GM18868 (cell line): ENCODE measurements around the gene RHOT1.
"Not testable (repeated sequence)": the region's sequence is repeated elsewhere in the genome, so short reads cannot be mapped to it uniquely, and the experiment has no call there.

Source experiments
- ATAC-seq: cut with Tn5 transposase; IDR thresholded peaks from one replicate; pipeline ENCODE4 v1.9.1; 2021; ENCODE audit warnings: mild to moderate bottlenecking, moderate library complexity; ENCODE audit not compliant: unreplicated experiment

Gene RHOT1

DNA sequence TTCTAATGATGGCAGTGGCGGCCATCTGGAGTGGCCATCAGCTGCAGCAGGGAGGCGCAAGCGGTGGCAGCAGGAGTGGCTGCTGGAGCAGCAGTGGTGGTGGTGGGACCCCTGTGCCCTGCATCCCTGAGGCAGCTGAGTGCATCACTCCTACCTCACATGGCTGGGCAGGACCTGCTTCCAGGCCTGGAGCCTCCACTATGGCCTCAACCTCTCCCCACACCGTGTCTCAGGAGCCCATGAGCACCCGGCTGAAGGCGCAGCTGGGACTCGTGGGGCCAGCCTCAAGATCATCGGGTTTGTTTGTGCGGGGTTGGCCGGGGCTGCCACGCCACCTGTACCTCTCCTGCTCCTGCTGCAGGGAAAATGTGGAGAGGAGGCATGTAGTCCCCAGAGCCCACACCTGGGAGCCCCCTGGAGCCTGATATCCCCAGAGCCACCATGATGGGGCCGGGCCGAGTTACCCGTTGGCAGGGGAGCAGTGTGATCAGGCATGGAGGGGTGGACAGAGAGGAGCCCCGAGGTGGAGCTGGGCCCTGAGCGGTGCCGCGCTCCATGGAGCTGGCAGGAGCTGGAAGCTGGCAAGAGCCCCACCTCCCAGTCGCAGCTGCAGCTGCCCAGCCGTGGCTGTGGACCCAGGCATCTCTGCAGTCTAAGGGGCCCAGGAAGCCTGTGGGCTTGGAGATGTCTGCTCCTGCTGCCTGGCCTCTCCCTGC lies 16.7 kb downstream of the RHOT1 start:
- no peak for ATAC-seq

DNA sequence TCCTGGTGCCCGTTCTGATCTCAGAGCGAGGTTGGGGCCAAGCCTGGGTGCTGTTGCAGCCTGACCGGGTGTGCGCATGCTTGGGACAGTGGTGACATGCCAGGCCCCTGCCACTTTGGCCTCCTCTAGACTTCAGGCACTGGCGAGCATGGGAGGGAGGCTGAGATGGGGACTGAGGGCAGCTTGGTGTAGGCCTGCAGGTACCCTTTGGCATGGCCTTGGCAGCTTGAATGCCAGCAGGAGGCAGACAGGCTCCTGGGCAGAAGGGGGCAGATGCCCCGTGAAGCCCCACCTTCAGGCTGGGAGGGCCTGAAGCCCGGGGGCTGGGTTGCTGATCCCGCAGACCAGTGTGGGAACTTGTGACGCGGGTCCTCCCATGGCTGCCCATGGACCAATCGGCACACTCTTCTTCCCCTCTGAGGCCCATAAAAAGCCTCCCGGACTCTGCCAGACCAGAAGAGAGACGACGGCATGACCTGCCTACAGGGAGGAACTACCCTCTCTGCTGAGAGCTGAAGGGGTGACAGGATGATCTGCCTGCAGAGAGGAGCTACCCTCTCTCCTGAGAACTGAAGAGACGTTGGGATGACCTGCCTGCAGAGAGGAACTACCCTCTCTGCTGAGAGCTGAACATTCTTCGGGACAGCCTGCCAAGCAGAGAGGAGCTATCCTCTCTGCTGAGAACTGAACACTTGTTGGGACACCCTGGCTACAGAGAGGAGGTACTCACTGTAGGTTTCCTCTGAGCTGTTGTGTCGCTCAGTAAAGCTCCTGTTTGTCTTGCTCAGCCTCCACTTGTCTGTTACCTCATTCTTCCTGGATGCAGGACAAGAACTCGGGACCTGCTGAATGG lies 17.5 kb downstream of the RHOT1 start:
- ATAC-seq, result no peak

DNA sequence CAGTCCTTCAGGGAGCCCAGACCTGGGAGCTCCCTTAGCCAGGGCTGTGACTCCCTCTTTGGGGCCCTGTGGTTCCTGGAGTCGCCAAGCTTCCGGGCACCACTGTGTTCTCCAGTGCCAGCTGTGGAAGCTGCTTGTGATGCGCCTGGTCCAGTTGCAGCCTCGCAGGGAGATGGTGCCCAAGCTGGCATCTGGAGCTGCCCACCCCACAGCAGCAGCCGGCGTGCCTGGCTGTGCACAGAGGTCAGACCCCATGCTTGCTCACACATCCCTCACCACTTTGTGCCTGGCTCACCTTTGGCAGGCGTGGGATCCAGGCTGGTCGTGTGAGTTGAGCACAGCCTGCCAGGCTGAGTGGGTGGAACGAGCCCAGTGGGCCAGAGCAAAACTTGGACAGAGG lies 18.2 kb downstream of the RHOT1 start:
- ATAC-seq, result no peak

DNA sequence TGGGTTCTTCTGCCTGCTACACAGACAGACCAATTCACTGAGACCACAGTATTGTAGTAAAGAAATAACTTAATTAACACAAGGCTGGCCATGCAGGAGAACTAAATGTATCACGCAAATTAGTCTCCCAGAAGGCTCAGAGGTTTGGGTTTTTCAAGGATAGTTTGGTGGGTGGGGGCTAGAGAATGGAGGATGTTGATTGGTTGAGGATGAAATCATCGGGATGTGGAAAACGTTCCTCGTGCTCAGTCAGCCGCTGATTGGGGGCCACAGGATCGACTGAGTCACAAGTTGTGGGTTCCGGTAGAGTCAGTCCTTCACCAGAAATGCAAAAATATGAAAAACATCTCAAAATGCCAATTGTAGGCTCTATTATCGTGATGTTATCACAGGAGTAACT lies 18.7 kb downstream of the RHOT1 start:
- ATAC-seq, result no peak

DNA sequence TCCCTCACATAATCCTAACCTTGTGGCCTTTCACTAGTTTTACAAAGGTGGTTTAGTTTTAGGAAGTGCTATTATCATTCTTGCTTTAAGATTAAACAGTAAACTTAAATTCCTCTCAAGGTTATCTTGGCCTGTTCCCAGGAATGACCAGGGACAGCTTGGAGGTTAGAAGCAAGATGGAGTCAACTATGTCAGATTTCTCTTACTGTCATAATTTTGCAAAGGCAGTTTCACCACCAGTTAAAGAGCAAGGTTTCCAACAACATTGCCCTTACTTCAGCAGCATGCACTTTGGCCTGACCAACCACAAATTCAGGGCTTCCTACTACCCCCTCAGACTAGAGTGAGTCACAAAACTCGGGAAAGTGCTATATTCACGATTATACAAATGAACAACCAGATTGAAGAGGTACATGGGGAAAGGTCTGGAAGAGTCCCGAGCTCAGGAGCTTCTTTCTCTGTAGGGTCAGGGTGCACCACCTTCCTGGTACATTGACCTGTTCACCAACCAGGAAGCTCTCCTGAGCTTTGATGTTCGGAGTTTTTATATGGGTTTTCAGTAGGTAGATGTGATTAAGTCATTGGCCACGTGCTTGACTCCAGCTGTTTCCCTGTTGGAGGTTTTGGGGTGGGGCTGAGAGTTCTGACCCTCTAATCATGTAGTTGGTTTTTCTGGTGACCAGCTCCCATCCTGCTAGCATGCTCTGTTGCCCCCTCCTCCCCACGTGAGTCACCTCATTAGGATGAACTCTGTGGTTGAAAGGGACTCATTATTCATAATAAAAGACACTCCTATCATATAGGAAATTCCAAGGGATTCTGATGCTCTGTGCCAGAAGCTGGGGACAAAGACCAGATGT lies 19.4 kb downstream of the RHOT1 start:
- no peak for ATAC-seq

DNA sequence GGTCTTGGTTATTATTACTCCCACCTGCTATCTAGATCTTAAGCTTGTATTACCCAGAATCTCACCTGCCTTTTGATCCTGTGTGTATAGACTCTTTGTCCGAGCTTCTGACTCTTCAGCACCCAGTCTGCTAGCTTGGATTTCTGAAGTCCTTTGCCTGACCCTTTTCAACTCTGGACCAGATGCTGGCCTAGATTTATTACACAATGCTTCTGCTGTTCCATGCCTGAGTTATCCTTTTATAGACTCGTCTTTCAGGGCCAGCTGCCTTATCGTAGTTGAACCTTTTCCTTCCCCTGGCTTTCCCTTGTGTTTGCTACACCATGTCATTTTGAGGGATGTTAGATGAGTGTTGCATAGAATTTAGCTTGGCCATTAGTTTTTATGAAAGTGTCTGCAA lies 32.6 kb downstream of the RHOT1 start:
- ATAC-seq, result no peak

DNA sequence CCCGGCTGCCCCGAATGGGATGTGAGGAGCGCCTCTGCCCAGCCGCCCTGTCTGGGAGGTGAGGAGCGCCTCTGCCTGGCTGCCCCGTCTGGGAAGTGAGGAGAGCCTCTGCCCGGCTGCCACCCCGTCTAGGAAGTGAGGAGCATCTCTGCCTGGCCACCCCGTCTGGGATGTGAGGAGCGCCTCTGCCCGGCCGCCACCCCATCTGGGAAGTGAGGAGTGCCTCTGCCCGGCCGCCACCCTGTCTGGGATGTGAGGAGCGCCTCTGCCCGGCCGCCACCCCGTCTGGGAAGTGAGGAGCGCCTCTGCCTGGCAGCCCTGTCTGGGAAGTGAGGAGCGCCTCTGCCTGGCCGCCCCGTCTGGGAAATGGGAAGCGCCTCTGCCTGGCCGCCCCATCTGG lies 36.4 kb downstream of the RHOT1 start:
- not testable (repeated sequence) for ATAC-seq

DNA sequence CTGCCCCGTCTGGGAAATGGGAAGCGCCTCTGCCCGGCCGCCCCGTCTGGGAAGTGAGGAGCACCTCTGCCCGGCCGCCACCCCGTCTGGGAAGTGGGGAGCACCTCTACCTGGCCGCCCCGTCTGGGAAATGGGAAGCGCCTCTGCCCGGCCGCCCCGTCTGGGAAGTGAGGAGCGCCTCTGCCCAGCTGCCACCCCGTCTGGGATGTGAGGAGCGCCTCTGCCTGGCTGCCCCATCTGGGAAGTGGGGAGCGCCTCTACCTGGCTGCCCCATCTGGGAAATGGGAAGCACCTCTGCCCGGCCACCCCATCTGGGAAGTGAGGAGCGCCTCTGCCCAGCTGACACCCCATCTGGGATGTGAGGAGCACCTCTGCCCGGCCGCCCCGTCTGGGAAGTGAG lies 36.8 kb downstream of the RHOT1 start:
- ATAC-seq, result not testable (repeated sequence)

DNA sequence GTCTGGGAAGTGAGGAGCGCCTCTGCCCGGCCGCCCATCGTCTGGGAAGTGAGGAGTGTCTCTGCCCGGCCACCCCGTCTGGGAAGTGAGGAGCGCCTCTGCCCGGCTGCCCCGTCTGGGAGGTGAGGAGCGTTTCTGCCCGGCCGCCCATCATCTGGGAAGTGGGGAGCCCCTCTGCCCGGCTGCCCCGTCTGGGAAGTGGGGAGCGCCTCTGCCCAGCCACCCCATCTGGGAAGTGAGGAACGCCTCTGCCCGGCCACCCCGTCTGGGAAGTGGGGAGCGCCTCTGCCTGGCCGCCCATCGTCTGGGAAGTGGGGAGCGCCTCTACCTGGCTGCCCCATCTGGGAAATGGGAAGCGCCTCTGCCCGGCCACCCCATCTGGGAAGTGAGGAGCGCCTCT lies 37.2 kb downstream of the RHOT1 start:
- not testable (repeated sequence) for ATAC-seq

DNA sequence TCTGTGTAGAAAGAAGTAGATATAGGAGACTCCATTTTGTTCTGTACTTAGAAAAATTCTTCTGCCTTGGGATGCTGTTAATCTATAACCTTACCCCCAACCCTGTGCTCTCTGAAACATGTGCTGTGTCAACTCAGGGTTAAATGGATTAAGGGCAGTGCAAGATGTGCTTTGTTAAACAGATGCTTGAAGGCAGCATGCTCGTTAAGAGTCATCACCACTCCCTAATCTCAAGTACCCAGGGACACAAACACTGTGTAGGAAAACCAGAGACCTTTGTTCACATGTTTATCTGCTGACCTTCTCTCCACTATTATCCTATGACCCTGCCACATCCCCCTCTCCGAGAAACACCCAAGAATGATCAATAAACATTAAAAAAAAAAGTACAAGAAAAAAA lies 38.0 kb downstream of the RHOT1 start:
- ATAC-seq, result not testable (repeated sequence)

DNA sequence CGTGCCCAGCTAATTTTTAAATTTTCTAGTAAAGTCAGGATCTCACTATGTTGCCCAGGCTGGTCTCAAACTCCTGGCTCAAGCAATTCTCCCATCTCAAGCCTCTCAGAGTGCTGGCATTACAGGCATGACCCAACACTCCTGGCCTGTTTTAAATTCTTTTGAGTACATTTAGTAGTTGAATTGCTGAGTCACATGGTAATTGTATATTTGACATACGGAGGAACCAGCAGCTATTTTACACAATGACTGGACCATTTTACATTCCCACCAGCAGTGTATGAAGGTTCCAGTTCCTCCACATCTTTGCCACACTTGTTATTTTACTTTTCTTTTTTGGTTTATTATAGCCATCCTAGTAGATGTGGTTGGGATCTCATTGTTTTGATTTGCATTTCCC lies 43.6 kb downstream of the RHOT1 start:
- no peak for ATAC-seq

DNA sequence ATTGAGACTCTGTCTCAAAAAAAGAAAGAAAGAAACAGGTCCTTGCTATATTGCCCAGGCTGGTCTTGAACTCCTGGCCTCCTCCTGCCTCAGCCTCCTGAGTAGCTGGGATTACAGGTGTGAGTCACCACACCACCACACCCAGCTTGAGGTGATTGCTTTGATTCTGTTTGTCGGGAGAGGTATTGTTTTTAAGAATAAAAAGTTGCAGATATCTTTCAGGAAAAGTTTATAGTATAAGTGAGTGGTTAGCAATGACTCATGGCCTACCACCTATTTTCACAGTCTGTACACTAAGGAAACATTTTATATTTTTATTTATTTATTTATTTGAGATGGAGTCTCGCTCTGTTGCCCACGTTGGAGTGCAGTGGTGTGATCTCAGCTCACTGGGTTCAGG lies 45.0 kb downstream of the RHOT1 start:
- ATAC-seq, result no peak

DNA sequence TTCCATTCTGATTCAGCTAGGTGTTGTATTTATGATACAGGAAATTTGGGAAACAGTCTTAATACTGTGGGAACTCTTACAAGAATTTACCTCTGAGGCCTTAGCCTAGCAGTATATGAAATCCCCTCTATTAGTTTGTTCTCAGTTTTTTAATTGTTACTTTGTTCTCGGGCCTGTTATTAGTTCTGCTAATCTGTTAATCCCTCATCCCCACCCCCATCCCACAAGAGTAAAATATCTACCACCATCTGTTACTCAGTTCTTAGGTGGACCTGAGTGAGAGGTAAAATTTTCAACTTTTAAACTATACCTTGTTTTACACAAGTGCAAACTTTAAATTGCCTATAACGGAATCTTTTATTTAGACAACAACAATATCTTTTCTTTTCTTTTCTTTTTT lies 47.0 kb downstream of the RHOT1 start:
- no peak for ATAC-seq

DNA sequence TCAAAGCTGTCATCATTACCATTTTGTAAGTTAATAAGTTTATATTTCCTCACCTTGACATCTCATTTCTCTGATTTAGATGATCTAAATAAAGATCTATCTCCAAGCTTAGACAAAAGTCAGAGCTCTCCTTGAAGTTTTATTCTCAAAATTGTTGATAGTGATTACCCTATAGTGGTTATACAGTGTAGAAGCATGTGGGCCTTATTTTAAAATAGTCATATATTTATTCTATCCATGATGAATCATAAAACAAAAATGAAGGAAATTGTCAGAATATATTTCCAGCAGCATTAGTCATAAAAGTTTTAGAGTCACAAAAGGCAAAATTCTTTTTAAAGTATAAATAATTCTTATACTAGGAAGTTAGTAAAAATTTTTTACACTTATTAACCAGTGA lies 49.0 kb downstream of the RHOT1 start:
- ATAC-seq, result no peak

DNA sequence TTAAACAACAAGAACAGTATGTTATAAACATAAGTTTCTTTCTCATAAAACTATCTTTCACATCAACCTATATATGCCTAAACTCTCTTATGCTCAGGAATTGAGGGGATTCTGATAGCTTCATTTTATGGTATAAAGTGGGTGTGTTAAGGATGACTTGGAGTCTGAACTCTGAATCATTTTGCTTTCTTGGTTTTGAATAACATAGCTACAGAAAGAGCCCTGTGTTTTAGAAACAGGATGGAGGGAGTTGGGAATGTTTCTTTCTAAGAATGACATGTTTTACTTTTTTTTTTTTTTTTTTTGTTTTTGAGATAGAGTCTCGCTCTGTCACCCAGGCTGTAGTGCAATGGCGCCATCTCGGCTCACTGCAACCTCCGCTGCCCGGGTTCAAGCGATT lies 50.1 kb downstream of the RHOT1 start:
- ATAC-seq, result no peak

DNA sequence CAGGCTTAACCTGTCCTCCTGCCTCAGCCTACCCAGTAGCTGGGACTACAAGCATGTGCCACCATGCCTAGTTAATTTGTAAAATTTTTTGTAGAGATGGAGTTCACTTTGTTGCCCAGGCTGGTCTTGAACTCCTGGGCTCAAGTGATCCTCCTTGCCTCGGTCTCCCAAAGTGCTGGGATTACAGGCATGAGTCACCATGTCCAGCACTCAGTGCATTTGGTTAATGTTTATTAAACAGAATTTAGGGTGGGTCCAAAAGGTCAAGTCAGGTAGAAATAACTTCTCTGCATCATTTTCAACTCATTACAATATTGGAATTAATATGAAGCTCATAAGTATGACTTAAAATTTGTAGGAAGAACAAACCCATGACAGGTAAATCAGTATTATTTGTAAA lies 55.7 kb downstream of the RHOT1 start:
- no peak for ATAC-seq

DNA sequence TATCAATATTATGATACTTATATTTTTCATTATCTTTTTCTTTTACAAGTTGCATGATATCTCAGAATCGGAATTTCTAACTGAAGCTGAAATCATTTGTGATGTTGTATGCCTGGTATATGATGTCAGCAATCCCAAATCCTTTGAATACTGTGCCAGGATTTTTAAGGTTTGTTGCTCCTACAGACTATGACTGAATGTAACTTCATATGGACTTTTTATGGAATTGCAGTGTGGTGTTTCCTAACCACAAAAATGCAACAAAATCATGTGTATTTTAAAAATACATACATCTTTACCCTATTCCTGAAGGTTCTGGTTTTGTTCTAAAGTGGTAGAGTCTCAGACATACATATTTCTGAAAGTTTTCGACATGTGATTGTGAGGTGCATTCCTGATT lies 64.6 kb downstream of the RHOT1 start:
- ATAC-seq, result no peak

DNA sequence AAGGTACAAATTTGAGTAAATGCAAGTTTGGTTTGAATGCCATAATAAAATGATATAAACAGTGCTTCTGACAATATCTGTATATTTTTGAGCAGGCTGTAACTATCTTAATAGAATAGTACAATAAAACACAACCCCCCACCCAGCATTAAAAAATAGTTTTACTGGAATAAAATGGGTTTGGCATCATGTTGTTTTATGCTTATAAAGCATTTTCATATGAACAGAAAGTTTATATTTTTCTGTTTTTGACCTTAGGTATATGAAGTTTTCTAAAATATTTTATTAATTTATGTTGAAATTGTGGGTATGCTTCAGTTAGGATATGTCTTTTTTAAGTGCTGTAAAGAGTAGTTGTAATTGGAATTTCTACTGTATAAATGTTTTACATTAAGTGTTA lies 66.1 kb downstream of the RHOT1 start:
- ATAC-seq, result no peak

DNA sequence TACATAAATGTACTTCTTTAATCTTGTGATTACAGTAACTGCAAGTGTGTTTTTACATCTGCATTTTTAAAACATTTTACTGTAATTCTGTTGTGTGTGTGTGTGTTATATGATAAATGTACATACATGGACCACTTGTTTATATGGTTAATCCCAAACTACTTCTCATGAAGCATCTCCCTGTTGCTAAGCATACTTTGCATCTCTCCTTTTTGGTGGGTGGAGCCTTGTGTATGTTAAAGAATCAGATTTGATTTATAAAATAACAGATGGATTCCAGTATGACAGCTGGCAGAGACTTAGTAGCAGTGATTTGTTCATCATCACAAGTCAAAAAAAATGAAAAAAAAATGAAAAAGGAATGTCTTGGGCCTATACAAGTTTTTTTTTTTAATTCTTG lies 67.3 kb downstream of the RHOT1 start:
- no peak for ATAC-seq

DNA sequence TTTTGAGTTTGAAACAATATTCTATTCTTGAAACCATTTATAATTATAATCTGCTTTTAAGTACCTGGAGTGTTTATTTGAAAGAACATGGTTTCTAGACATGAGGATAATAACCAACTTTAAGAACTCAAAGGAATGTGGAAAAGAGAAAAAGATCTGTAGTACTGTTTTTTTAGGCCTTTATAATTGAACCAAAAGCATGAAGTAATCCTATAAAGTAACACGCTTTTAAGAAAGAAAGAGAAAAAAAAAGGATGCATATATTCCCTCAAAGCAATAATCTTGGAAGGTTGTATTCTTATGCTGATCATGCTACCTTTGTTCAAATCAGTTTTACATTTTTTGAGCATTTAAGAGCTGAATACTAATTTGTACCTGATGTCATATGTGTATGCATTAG lies 69.4 kb downstream of the RHOT1 start:
- no peak for ATAC-seq

DNA sequence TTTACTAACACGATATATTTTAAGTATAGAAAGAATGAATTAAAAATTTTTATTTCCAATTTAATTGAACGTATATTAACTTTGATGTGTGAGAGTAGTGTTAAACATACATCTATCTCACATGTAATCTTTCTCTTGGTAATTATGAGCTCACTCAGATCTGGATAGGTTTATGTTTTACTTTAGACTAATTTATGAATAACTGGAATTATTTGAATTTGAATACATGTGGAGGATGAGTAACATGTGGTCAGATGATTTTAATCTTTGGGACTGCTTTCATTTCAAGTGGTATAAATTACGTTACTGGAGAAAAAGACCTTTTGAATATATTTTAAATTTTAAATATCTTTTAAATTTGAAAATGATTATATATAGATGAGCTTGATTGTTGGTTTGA lies 73.4 kb downstream of the RHOT1 start:
- no peak for ATAC-seq

DNA sequence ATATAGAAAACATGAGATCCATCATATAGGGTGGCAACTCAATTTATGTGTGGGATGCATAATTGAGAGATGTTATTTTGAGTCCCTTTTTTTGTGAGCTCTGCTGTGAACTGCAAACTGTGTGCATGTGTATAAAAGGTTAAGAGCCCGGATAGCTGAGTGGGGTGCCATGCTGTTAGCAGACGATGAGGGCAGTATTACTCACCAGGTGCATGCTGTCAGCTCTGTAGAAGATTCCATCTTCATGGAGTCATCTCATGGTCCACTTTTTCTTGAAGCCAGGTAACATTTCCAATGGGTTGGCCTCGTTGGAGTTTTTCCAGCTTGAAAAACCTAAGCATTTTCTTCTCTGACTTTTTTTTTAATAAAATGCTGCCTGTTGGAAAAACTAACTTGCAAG lies 80.3 kb downstream of the RHOT1 start:
- ATAC-seq, result no peak
